SK-N-SH (cell line): ENCODE data around the gene AGRN. TPM values are rescaled to one million over a fixed set of nuclear protein-coding genes. Genes with fewer than 3 reads are reported as not detected.
A peak's percentile ranks its signal among the peaks of the same experiment; 100 is the strongest.

ENCODE experiments used
- CTCF ChIA-PET: fragments of 300-600, 350-600 bp; formaldehyde crosslinking; extraction: SDS; loops from one replicate; lab custom pipeline; 2021; lab: Yijun Ruan, JAX
- POLR2A ChIA-PET: fragments of 350-600 bp; sonication (Branson Sonifier 250); formaldehyde crosslinking; extraction: SDS; loops from one replicate; lab custom pipeline; 2020; ENCODE audit warnings: antibody characterized with exemption, inconsistent platforms; lab: Yijun Ruan, JAX
- DNase-seq: peaks from one replicate; pipeline ENCODE4 v3.0.0; 2012
- H2AFZ ChIP-seq: fragments of 200-600 bp; sonication (generic); 2 replicates; pipeline ENCODE4 v1.8.1; 2016; ENCODE audit warnings: antibody characterized with exemption, mild to moderate bottlenecking, low read depth
- H3F3A ChIP-seq: fragments of 200-600 bp; sonication (generic); replicated peaks from 2 replicates; pipeline ENCODE3; 2016; ENCODE audit warnings: antibody characterized with exemption, mild to moderate bottlenecking; ENCODE audit not compliant: insufficient read depth
- H3K27ac ChIP-seq, 2 experiments: fragments of 200-500 bp in 1 of 2; fragments of 200-600 bp in 1 of 2; sonication (Bioruptor generic) in 1 of 2; sonication (generic), shearing (Covaris generic) in 1 of 2; 2 replicates each; pipeline versions ENCODE4 v1.5.1 to v1.6.1; 2014 to 2016; ENCODE audit warnings: low read depth in 2 of 2, inconsistent platforms in 1 of 2, low read length in 1 of 2, mild to moderate bottlenecking in 1 of 2, mixed read lengths in 1 of 2
- H3K27me3 ChIP-seq: fragments of 200-600 bp; sonication (generic), shearing (Covaris generic); 2 replicates; pipeline ENCODE4 v1.6.1; 2016; ENCODE audit warnings: mixed run types; ENCODE audit not compliant: insufficient read depth
- H3K36me3 ChIP-seq, 2 experiments: fragments of 200-500 bp in 1 of 2; fragments of 200-600 bp in 1 of 2; sonication (Bioruptor generic) in 1 of 2; sonication (generic) in 1 of 2; replicated peaks in 1 of 2; 2 replicates each; pipeline versions ENCODE3 to v1.5.1; 2014 to 2016; ENCODE audit warnings: low read length in 1 of 2, mild to moderate bottlenecking in 1 of 2; ENCODE audit not compliant: insufficient read depth in 2 of 2, control insufficient read depth in 1 of 2
- H3K4me1 ChIP-seq, 2 experiments: fragments of 200-500 bp in 1 of 2; fragments of 200-600 bp in 1 of 2; sonication (Bioruptor generic) in 1 of 2; sonication (generic), shearing (Covaris generic) in 1 of 2; 2 replicates each; pipeline versions ENCODE4 v1.5.1 to v1.6.1; 2014 to 2016; ENCODE audit warnings: low read depth in 1 of 2, low read length in 1 of 2, mixed run types in 1 of 2; ENCODE audit not compliant: insufficient read depth in 2 of 2, control insufficient read depth in 1 of 2
- H3K4me2 ChIP-seq: fragments of 200-600 bp; sonication (generic), shearing (Covaris generic); 2 replicates; pipeline ENCODE4 v1.6.1; 2017; ENCODE audit warnings: mixed run types
- H3K4me3 ChIP-seq, 2 experiments: fragments of 200-500 bp in 1 of 2; fragments of 200-600 bp in 1 of 2; sonication (Bioruptor generic) in 1 of 2; sonication (generic), shearing (Covaris generic) in 1 of 2; 2 replicates each; pipeline versions ENCODE4 v1.5.1 to v1.8.1; 2014 to 2016; ENCODE audit warnings: low read depth in 2 of 2, inconsistent platforms in 1 of 2, low read length in 1 of 2, mild to moderate bottlenecking in 1 of 2, mixed read lengths in 1 of 2, moderate library complexity in 1 of 2
- H3K79me2 ChIP-seq: fragments of 200-600 bp; sonication (generic); 2 replicates; pipeline ENCODE4 v1.8.1; 2017; ENCODE audit warnings: mild to moderate bottlenecking; ENCODE audit not compliant: insufficient read depth
- H3K9ac ChIP-seq: fragments of 200-600 bp; sonication (generic); 2 replicates; pipeline ENCODE4 v1.6.1; 2017; ENCODE audit warnings: mixed run types
- H3K9me2 ChIP-seq: fragments of 200-600 bp; sonication (generic); 2 replicates; pipeline ENCODE4 v1.6.1; 2017; ENCODE audit warnings: mixed run types
- H3K9me3 ChIP-seq: fragments of 200-600 bp; sonication (generic); 2 replicates; pipeline ENCODE4 v1.6.1; 2017; ENCODE audit warnings: mixed run types, mild to moderate bottlenecking, moderate library complexity
- H4K20me1 ChIP-seq: fragments of 200-600 bp; sonication (generic); 2 replicates; pipeline ENCODE4 v1.6.1; 2017; ENCODE audit warnings: mild to moderate bottlenecking, mixed run types; ENCODE audit not compliant: insufficient read depth
- FOXJ3 ChIP-seq: sonication (generic); formaldehyde crosslinking; IDR thresholded peaks from 2 replicates; pipeline ENCODE4 v1.5.1; 2020; ENCODE audit warnings: mild to moderate bottlenecking, missing genetic modification reagents
- MXI1 ChIP-seq: IDR thresholded peaks from 2 replicates; pipeline ENCODE4 v1.6.1; 2012; ENCODE audit warnings: mild to moderate bottlenecking, low read depth, low read length, improper control_type of control experiment
- POLR2AphosphoS5 ChIP-seq: IDR thresholded peaks from 2 replicates; pipeline ENCODE4 v1.6.1; 2012; ENCODE audit warnings: low read depth, low read length
- RAD21 ChIP-seq: IDR thresholded peaks from 2 replicates; pipeline ENCODE4 v1.6.1; 2012; ENCODE audit warnings: mild to moderate bottlenecking, low read length
- RFX5 ChIP-seq: IDR thresholded peaks from 2 replicates; pipeline ENCODE4 v1.6.1; 2012; ENCODE audit warnings: mild to moderate bottlenecking, improper control_type of control experiment, low read length
- ZBTB33 ChIP-seq: IDR thresholded peaks from 2 replicates; pipeline ENCODE4 v1.4.0; 2012; ENCODE audit warnings: low read depth, borderline replicate concordance
- WGBS: methylation state at CpG from one replicate; pipeline ENCODE4 v1.1.6; 2017; ENCODE audit warnings: low lambda C conversion rate; 5-methylcytosine and 5-hydroxymethylcytosine counted together
- polyA plus RNA-seq, 3 experiments: library from polyadenylated mRNA; depleted of rRNA; stranded (reverse); fragments of >200 nt; gene quantifications; 2 replicates each; pipeline ENCODE4 v1.2.3, GENCODE V29; 2012
- TF ChIP-seq, protein P1 (sequence below): IDR thresholded peaks from 2 replicates; pipeline ENCODE4 v1.4.0; 2012; ENCODE audit warnings: low read depth

AGRN gene
- 24.0 and 31.6 TPM in 2 replicates for polyA plus RNA-seq (2012; rRNA removed)
- polyA plus RNA-seq (2012; cell fraction: cytosol; rRNA removed) = 12.6 and 21.4 TPM in 2 replicates
- 141 and 187 TPM in 2 replicates for polyA plus RNA-seq (2012; cell fraction: nucleus; rRNA removed)

DNA sequence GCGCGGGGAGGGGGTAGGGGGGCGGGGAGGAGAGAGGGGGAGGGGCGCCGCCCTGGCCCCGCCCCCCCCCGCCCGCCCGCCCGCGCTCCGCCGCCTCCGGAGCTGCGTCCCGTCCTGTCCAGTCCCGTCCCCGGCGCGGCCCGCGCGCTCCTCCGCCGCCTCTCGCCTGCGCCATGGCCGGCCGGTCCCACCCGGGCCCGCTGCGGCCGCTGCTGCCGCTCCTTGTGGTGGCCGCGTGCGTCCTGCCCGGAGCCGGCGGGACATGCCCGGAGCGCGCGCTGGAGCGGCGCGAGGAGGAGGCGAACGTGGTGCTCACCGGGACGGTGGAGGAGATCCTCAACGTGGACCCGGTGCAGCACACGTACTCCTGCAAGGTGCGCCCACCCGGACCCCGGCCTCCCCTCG, at the start of gene AGRN:
TSS of gene AGRN (plus strand) at position 121 of the 405 bp plus-strand sequence. CDS start at position 174, 53 bp downstream.
- no peak within 1 kb of the TSS; the same call in 1 of the 2 replicates for H3K9ac ChIP-seq

GRCh38 chr1:970242-970972, 49.5 kb upstream of the AGRN start:
- H3K36me3 ChIP-seq = no peaks in the 10 kb centered on the region
- H3F3A ChIP-seq = no peaks in the 10 kb centered on the region
- WGBS = 40% methylated on average over 1 of the region's 33 CpGs
- no peaks in the 10 kb centered on the region for H3K9me2 ChIP-seq
- no peaks in the 10 kb centered on the region for H4K20me1 ChIP-seq
- no peak for TF ChIP-seq FOXJ3
- no peak for TF ChIP-seq RAD21
- no peak for TF ChIP-seq ZBTB33
- TF ChIP-seq RFX5 = no peak
- no peak for TF ChIP-seq POLR2AphosphoS5
- H3K27ac ChIP-seq = no peak overlapping the region
- no peaks in the 10 kb centered on the region for H3K27me3 ChIP-seq
- no peaks in the 10 kb centered on the region for H3K9me3 ChIP-seq
- peaks cover 0 to 1% of the 10 kb centered on the region in 2 experiments; a peak in 1 of 4 replicates for H3K4me1 ChIP-seq
- POLR2A ChIA-PET = interaction anchor here (0.6 to 1.0 kb wide), 2 partner anchors 11 to 66 kb away, joined by 4 read pairs; partner anchors contain the start of gene NOC2L
- DNase-seq = no peak
- no peak overlapping the region for H3K9ac ChIP-seq
- no peak overlapping the region for H3K4me3 ChIP-seq
- H3K79me2 ChIP-seq = no peaks in the 10 kb centered on the region
- CTCF ChIA-PET = interaction anchor here (0.9 to 1.8 kb wide), 6 partner anchors 11 to 101 kb away, joined by 3 to 5 read pairs (median 4); partner anchors contain the start of gene NOC2L
- no peak overlapping the region for H3K4me2 ChIP-seq
- H2AFZ ChIP-seq = no peak overlapping the region

More for the DNA sequence above, at the start of gene AGRN:
- no peaks in the 10 kb centered on the region for H3K9me2 ChIP-seq
- peaks cover 0 to 4% of the 10 kb centered on the region in 2 experiments for H3K36me3 ChIP-seq
- no CpG with 5 or more reads among the region's 58 CpGs for WGBS
- no peak within 1 kb of the TSS for H2AFZ ChIP-seq
- H3K27me3 ChIP-seq = no peaks in the 10 kb centered on the region
- H3K79me2 ChIP-seq = no peaks in the 10 kb centered on the region
- peak within 1 kb of the TSS; percentile 56 to 73 for H3K4me3 ChIP-seq
- POLR2A ChIA-PET = interaction anchor here (1.4 kb wide), 1 partner anchor 15 kb away, joined by 5 read pairs; no protein-coding TSS in a partner anchor
- no peaks in the 10 kb centered on the region for H4K20me1 ChIP-seq
- H3K4me2 ChIP-seq = peak within 1 kb of the TSS; percentile 82; the same call in 1 of the 2 replicates
- no peaks in the 10 kb centered on the region for H3K9me3 ChIP-seq
- no peaks in the 10 kb centered on the region for H3F3A ChIP-seq
- peaks cover 0 to 10% of the 10 kb centered on the region in 2 experiments; a peak in 1 of 4 replicates for H3K4me1 ChIP-seq
- CTCF ChIA-PET = interaction anchor here (0.6 to 6.0 kb wide), 11 partner anchors 12 to 102 kb away, joined by 3 to 46 read pairs (median 4); no protein-coding TSS in a partner anchor
- peak; percentile 92 for DNase-seq
- TF ChIP-seq MXI1 = peak; percentile 17; the same call in 1 of the 2 replicates
- TF ChIP-seq, protein P1, sequence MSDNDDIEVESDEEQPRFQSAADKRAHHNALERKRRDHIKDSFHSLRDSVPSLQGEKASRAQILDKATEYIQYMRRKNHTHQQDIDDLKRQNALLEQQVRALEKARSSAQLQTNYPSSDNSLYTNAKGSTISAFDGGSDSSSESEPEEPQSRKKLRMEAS = no peak
- peak within 1 kb of the TSS in 1 of 2 experiments; percentile 81; a peak in 2 of 4 replicates for H3K27ac ChIP-seq
